IPS-18c (cell line): ENCODE results near the gene HCRTR1.

ENCODE experiments used
- H3K4me3 ChIP-seq: 2 replicates; pipeline ENCODE4 v1.7.0; 2013; ENCODE audit warnings: low read depth, mild to moderate bottlenecking, low read length, moderate library complexity; ENCODE audit not compliant: insufficient read depth
- H3K9me3 ChIP-seq: one replicate; pipeline ENCODE4 v1.6.1; 2013; ENCODE audit warnings: mild to moderate bottlenecking, low read length, moderate library complexity; ENCODE audit not compliant: control insufficient read depth, insufficient read depth

Gene HCRTR1

GRCh38 chr1:31652891-31653499 is 35.5 kb downstream of the HCRTR1 start:
- no peaks in the 10 kb centered on the region for H3K9me3 ChIP-seq
- H3K4me3 ChIP-seq: no peak overlapping the region

DNA sequence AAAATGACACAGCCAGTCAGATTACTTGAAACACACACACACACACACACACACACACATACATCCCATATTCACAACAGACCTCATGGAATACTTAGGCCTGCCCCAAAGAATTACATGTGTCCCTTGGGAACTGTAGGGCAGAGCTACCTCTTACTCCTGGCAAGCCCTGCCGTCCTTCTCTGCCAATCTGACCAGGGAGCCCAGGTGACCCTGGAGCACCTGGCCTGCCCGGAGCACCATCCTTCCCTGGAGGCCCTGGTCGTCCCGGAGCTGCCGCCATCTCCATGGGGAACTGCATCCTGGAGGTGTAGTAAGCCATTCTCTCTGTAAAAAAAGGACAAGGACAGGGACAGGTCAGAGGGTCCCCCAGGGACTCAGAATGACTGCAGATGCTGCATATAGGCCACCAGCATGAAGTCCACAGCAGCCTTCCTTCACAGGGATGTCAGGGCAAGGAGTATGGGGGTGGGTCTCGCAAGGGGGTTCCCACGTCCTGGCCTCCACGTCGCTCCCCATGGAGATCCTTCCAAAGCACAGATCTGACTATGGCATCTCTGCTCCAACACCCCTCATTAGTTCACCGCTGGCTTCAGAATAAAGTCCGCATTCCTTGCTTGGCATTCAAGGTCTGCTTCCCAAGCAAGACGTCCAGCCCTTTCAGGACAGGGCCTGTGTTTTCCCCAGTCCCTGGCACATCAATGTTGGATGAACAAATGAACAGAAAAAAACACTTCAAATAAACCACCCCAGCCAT is 36.4 kb downstream of the HCRTR1 start:
- no peak overlapping the region for H3K4me3 ChIP-seq
- H3K9me3 ChIP-seq: no peaks in the 10 kb centered on the region

GRCh38 chr1:31654474-31654776 is 36.9 kb downstream of the HCRTR1 start:
- no peaks in the 10 kb centered on the region for H3K9me3 ChIP-seq
- no peak overlapping the region for H3K4me3 ChIP-seq

GRCh38 chr1:31655104-31655503 is 37.6 kb downstream of the HCRTR1 start:
- no peaks in the 10 kb centered on the region for H3K9me3 ChIP-seq
- no peak overlapping the region for H3K4me3 ChIP-seq

- H3K9me3 ChIP-seq: no peaks in the 10 kb centered on the region
- no peak overlapping the region for H3K4me3 ChIP-seq
Observed at GRCh38 chr1:31655756-31656155, 38.3 kb downstream of the HCRTR1 start.

DNA sequence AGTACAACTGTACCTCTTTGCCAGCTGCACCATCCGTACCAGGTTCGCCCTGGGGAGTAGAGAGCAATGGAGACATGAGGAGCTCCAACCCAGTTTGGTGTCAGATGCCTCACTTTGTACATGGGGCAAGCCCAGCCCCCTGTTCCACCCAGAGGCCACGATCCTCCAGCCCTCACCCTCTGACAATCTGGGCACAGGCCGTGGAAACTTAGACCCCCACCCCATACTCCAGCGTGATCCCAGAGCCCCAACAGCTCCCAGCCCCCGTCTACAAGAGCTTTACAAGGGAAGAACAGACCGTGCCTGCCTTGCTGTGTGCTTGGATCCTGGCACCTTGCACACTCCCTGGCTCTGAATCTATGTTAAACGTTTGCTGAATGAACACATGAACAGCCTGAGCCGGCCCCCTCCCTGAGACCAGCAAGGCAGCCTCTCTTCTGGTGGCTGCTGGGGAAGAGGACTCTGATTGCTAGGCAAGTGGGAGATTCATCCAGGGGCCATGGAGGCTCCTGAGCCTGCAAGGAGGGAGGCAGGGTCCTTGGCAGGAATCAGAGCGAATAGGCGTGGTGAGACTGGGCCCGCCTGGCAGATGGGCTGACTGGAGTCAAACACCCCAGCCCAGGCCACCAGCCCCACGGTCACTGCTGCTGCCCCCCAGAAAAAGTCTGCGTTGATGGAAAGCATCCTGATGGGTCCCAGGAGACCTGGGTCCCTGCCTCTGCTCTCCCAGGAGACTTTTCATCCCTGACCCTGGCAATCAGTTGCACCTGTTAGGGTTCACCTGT is 39.7 kb downstream of the HCRTR1 start:
- H3K9me3 ChIP-seq: no peaks in the 10 kb centered on the region
- no peak overlapping the region for H3K4me3 ChIP-seq

DNA sequence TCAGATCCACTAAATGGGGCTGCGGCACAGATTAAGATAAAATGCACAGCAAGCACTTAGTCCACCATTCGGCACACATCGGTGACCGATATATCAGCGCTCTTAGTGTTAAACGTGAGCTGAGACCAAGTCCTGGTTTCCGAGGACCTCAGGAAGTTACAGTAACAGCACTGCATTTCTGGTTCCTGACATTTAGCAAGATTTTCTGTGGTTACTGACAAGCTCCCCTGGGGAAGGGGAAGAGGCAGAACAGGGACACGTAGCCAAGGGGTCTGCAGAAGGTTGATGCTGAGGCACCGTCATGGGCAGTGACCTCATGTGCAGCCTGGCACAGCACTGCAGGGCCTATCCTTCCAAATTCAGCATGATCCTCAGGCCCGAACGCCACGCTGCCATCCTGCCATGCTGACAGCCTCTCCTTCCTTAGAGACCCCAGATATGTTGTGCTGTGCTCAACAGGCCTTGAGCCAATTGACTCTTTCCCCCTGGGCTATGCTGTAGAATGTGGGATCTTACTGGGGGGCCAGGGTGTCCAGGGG is 40.6 kb downstream of the HCRTR1 start:
- H3K9me3 ChIP-seq: peaks cover 2% of the 10 kb centered on the region
- no peak overlapping the region for H3K4me3 ChIP-seq

DNA sequence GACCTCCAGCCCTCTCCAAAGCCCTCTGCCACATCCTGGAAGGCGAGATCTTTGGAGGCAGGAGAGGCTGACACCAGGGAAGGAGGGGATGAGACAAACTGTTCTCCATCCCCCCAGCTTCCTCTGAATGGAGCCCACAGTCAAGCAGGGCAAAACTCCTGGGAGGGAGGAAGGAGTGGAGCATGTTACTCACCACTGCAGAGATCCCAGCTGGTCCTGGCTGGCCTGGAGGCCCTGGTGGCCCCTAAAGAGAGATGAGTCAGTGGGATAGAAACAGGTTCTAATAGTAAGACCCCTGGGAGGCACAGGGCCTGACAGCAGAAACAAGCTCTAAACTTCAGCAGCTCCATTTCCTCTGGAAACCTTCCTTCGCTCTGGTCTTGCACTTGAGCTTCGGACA is 41.2 kb downstream of the HCRTR1 start:
- Histone ChIP-seq H3K4me3 (no peak overlapping the region), H3K9me3 (peaks cover 2% of the 10 kb centered on the region)

- H3K4me3 ChIP-seq: no peak overlapping the region
- H3K9me3 ChIP-seq: peaks cover 2% of the 10 kb centered on the region
Observed at GRCh38 chr1:31659889-31660288, 42.4 kb downstream of the HCRTR1 start.

- Histone ChIP-seq H3K9me3 (peaks cover 2% of the 10 kb centered on the region), H3K4me3 (no peak overlapping the region)
Observed at GRCh38 chr1:31660871-31661455, 43.5 kb downstream of the HCRTR1 start.

DNA sequence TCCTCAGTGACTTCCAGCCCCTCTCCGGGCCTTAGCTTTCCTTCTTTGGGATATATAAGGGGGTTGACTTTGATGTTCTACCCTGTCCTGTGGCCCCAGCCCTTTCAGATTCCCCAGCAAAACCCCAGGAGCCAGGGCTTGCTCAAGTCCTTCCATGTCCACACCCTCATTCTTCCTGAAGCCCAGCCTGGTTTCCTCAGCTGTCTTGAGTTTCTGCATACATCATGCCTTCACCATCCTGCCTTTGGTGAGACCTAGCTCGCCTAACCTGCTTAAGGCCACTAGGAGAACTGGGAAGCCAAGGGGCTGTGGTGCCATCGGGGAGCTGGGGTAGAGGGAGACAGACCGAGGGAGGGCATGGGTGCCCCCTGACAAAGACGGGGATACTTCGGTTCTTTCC is 44.4 kb downstream of the HCRTR1 start:
- H3K4me3 ChIP-seq: no peak overlapping the region
- peaks cover 2% of the 10 kb centered on the region for H3K9me3 ChIP-seq

- Histone ChIP-seq H3K9me3 (peaks cover 2% of the 10 kb centered on the region), H3K4me3 (no peak overlapping the region)
Observed at GRCh38 chr1:31662463-31662862, 45.0 kb downstream of the HCRTR1 start.

- Histone ChIP-seq H3K4me3 (no peak overlapping the region), H3K9me3 (peaks cover 2% of the 10 kb centered on the region)
Observed at GRCh38 chr1:31663622-31664452, 46.3 kb downstream of the HCRTR1 start.

GRCh38 chr1:31664528-31664927 is 47.0 kb downstream of the HCRTR1 start:
- H3K4me3 ChIP-seq: no peak overlapping the region
- H3K9me3 ChIP-seq: peaks cover 2% of the 10 kb centered on the region

DNA sequence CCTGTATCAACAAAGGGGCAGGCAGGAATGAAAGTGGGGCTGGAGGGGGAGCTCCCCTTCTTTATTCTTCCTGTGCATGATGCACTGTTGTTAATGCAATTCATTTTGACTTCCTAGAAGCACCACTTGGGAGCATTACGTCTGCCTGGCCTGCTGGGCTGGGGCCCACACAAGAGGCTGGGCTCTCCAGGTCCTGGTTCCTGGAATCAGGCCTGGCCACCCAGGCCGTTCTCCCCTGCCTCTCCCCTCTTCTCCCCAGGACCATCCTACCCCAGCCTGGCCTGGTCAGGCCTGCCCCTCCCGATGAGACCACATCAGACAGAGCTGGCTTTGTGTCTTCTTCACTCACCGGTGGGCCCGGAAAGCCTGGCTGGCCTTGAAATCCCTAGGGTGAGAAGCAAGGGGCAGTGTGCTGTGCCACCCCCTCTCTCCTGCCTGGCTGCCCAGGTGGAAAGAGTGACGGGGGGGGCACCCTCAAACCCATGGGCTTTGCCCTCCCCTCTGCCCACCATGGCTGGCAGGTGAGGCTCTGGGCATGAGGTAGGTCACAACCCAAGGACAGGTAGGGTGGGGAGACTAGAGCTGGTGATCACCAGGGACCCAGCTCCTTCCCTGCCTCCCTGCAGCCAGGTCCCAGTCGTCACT is 47.9 kb downstream of the HCRTR1 start:
- H3K4me3 ChIP-seq: no peak overlapping the region
- peaks cover 2% of the 10 kb centered on the region for H3K9me3 ChIP-seq

DNA sequence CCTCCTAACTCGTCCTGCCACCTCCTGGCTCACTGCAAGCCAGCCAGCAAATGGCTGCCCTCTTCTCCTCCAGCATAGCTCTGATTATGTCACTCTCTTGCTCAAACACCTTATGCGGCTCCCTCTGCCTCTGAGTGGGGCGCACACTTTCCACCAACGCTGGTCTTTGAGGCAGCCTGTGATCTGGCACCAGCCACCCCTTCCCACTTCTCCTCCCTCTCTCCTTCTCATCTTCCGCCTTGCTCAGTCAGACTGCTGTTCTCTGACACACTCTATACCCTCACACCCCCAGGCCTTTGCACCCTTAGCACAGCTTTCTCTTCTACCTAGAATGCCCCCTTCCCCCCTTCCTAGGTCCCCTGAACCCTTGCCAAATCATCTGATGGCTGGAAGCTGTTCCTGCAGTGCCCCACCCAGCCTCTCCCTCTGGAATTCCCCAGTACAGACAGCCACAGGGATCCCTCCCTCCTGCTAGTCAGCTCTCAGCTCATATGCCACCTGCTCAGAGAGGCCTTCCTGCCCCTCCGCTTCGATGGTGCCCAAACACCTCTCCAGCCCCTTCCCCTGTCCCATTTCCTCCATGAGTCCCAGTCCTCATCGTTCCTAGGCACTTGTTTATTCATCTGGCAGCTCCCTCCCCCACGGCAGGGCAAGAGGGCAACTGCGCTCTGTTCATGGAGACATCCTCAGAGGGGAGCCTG is 48.9 kb downstream of the HCRTR1 start:
- Histone ChIP-seq H3K4me3 (no peak overlapping the region), H3K9me3 (peaks cover 2% of the 10 kb centered on the region)
